Neuronal stem cell (in vitro differentiated cells): ENCODE data around the gene CD69.

Source experiments
- DNase-seq: peaks from one replicate; pipeline ENCODE4 v3.0.0-alpha.2; 2013; ENCODE audit warnings: low spot score
- H2AFZ ChIP-seq: one replicate; pipeline ENCODE4 v1.6.1; 2013; ENCODE audit warnings: mild to moderate bottlenecking, low read length, inconsistent platforms
- H2AK5ac ChIP-seq: 2 replicates; pipeline ENCODE4 v1.6.1; 2013; ENCODE audit warnings: low read depth, mild to moderate bottlenecking, inconsistent platforms, low read length, moderate library complexity, mixed read lengths
- H2BK120ac ChIP-seq: 2 replicates; pipeline ENCODE4 v1.6.1; 2013; ENCODE audit warnings: low read depth, mild to moderate bottlenecking, inconsistent platforms, low read length, moderate library complexity, mixed read lengths
- H2BK12ac ChIP-seq: one replicate; pipeline ENCODE4 v1.6.1; 2013; ENCODE audit warnings: low read length, inconsistent platforms
- H2BK15ac ChIP-seq: 2 replicates; pipeline ENCODE4 v1.6.1; 2013; ENCODE audit warnings: mild to moderate bottlenecking, low read length, inconsistent platforms, mixed read lengths
- H2BK5ac ChIP-seq: one replicate; pipeline ENCODE4 v1.6.1; 2013; ENCODE audit warnings: inconsistent platforms, mild to moderate bottlenecking, low read length, moderate library complexity
- H3K14ac ChIP-seq: one replicate; pipeline ENCODE4 v1.6.1; 2013; ENCODE audit warnings: low read length, inconsistent platforms
- H3K18ac ChIP-seq: 2 replicates; pipeline ENCODE4 v1.6.1; 2013; ENCODE audit warnings: low read length, inconsistent platforms
- H3K23ac ChIP-seq: 2 replicates; pipeline ENCODE4 v1.6.1; 2013; ENCODE audit warnings: low read depth, mild to moderate bottlenecking, mixed read lengths, low read length, inconsistent platforms; ENCODE audit not compliant: poor library complexity
- H3K27ac ChIP-seq: replicated peaks from 3 replicates; pipeline ENCODE4 v1.5.1; 2013; ENCODE audit warnings: low read length, inconsistent platforms
- H3K27me3 ChIP-seq, 3 experiments: 2 replicates each; pipeline ENCODE4 v1.6.1; 2013; ENCODE audit warnings: low read length in 3 of 3, mild to moderate bottlenecking in 2 of 3, inconsistent platforms in 1 of 3, low read depth in 1 of 3, mixed read lengths in 1 of 3, moderate library complexity in 1 of 3; ENCODE audit not compliant: control insufficient read depth in 3 of 3, insufficient read depth in 3 of 3
- H3K36me3 ChIP-seq, 2 donors: replicated peaks in 1 of 2; 2 replicates each; pipeline ENCODE4 v1.6.1; 2013; ENCODE audit warnings: low read length in 2 of 2; ENCODE audit not compliant: control insufficient read depth in 2 of 2, insufficient read depth in 2 of 2
- H3K4ac ChIP-seq: 2 replicates; pipeline ENCODE4 v1.6.1; 2013; ENCODE audit warnings: inconsistent platforms, mild to moderate bottlenecking, low read length, moderate library complexity
- H3K4me1 ChIP-seq, 2 donors: 1 replicate in 1 of 2; 2 replicates in 1 of 2; pipeline ENCODE4 v1.6.1; 2013; ENCODE audit warnings: low read length in 2 of 2, low read depth in 1 of 2; ENCODE audit not compliant: control insufficient read depth in 2 of 2, insufficient read depth in 1 of 2
- H3K4me2 ChIP-seq: one replicate; pipeline ENCODE4 v1.6.1; 2013; ENCODE audit warnings: mild to moderate bottlenecking, low read length, inconsistent platforms; ENCODE audit not compliant: insufficient read depth, poor library complexity, severe bottlenecking
- H3K4me3 ChIP-seq, 2 donors: 2 replicates each; pipeline ENCODE4 v1.5.1; 2013; ENCODE audit warnings: low read length in 2 of 2, mild to moderate bottlenecking in 2 of 2, inconsistent platforms in 1 of 2, moderate library complexity in 1 of 2
- H3K79me1 ChIP-seq: one replicate; pipeline ENCODE4 v1.6.1; 2013; ENCODE audit warnings: low read depth, mild to moderate bottlenecking, inconsistent platforms, low read length, moderate library complexity
- H3K9ac ChIP-seq: one replicate; pipeline ENCODE4 v1.6.1; 2013; ENCODE audit warnings: mild to moderate bottlenecking, low read depth, low read length, inconsistent platforms; ENCODE audit not compliant: poor library complexity
- H3K9me3 ChIP-seq, 2 donors: replicated peaks in 1 of 2; 2 replicates each; pipeline versions ENCODE3 to v1.6.1; 2013; ENCODE audit warnings: low read length in 2 of 2, mild to moderate bottlenecking in 2 of 2, inconsistent platforms in 1 of 2, low read depth in 1 of 2, mixed read lengths in 1 of 2, moderate library complexity in 1 of 2; ENCODE audit not compliant: control insufficient read depth in 2 of 2, insufficient read depth in 1 of 2
- H4K8ac ChIP-seq: one replicate; pipeline ENCODE4 v1.6.1; 2013; ENCODE audit warnings: low read depth, mild to moderate bottlenecking, inconsistent platforms, low read length, moderate library complexity
- H4K91ac ChIP-seq: one replicate; pipeline ENCODE4 v1.6.1; 2013; ENCODE audit warnings: low read length, low read depth, mild to moderate bottlenecking, inconsistent platforms; ENCODE audit not compliant: poor library complexity
- WGBS, 2 donors: extraction: QIAGEN DNeasy Blood & Tissue Kit; methylation state at CpG; one replicate each; pipeline ENCODE4 v1.1.7; 2013; ENCODE audit warnings: missing lambda C conversion rate in 2 of 2, mixed read lengths in 1 of 2; ENCODE audit not compliant: insufficient read length in 2 of 2, insufficient replicate concordance in 1 of 2; ENCODE audit errors: extremely low coverage in 2 of 2; 5-methylcytosine and 5-hydroxymethylcytosine counted together

Gene CD69

DNA sequence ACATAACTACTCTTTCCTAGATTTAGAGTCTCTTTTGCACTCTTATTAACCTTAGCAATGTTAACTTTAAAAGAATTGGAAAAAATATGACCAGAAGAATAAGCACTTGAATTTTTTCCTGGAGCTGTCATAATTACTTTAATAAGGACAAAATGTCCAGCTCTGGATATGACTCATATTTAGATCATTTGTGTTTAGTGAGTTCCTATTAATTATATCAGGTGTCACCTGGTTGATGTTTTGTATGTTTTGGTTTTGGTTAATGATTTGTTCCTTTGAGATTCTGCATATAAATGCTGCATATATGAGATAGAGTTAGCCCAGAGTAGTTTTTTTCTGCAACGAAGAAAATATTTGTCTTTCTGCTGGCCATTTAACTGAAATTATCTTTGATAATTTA is 32.9 kb downstream of the CD69 start:
- no CpG with 5 or more reads among the region's 1 CpG for WGBS, 2 donors
- Histone ChIP-seq H4K8ac (no peak overlapping the region), H3K4me1 (no peaks in the 10 kb centered on the region), H2BK5ac (no peak overlapping the region), H3K4ac (no peak overlapping the region), H3K23ac (no peak overlapping the region), H3K4me3 (no peak overlapping the region), H3K36me3 (no peaks in the 10 kb centered on the region), H3K14ac (no peak overlapping the region), H2AK5ac (no peak overlapping the region), H2BK15ac (no peak overlapping the region), H2BK12ac (no peak overlapping the region), H3K27me3 (no peaks in the 10 kb centered on the region), H3K18ac (no peak overlapping the region), H2BK120ac (no peak overlapping the region), H3K9me3 (no peaks in the 10 kb centered on the region), H3K9ac (no peak overlapping the region), H3K79me1 (no peaks in the 10 kb centered on the region), H3K4me2 (no peak overlapping the region), H2AFZ (no peak overlapping the region), H4K91ac (no peak overlapping the region), H3K27ac (no peak overlapping the region)
- no peak for DNase-seq

DNA sequence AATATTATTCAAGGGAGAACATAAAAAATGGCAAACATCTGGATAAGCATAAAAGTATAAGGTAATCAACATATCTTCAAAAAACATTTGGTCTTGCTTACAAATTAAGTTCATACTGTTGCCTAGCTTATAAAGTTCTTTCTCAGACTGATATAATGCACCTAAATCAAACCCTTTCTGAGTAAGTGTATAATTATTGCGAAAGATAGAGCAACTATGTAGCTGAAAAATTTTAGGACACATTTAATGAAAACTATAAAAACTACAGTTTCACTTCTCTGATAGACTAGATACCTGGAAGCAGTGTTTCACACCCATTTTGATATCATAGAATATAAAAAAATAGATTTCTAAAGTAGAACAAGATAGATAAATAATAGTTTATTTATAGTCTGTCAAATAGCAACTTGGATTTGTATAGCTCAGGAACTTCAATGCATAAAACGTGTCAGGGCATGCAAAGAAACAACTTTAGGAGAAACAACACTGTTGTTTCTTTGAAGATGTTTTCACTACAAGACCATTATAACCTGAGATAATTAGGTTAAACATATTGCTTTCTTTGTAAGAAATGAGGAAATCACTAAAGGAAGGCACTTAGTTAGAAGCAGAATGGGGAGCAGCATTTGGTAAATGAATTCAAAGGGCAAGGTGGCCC is 35.4 kb downstream of the CD69 start:
- WGBS, 2 donors, result no CpG with 5 or more reads among the region's 2 CpGs
- Histone ChIP-seq H3K27me3 (no peaks in the 10 kb centered on the region), H3K4me2 (no peak overlapping the region)

DNA sequence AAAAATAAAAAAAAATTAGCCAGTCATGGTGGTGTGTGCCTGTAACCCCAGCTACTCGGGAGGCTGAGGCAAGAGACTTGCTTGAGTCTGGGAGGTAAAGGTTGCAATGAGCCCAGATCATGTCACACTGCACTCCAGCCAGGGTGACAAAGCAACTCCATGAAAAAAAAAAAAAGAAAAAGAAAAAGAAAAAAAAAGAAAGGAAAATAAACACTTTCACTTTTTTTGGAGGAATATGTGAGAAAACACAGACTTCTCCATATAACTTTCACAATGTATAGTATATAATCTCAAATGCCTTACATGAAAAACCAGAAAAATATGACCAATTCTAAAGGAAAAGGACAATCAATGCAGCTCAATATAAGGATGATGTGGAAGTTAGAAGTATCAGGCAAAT is 36.7 kb downstream of the CD69 start:
- Histone ChIP-seq H3K4me3 (no peak overlapping the region), H3K36me3 (no peaks in the 10 kb centered on the region), H3K79me1 (no peaks in the 10 kb centered on the region), H3K27ac (no peak overlapping the region), H4K91ac (no peak overlapping the region), H3K23ac (no peak overlapping the region), H2BK120ac (no peak overlapping the region), H3K9me3 (peaks cover 0 to 2% of the 10 kb centered on the region in 2 donors), H4K8ac (no peak overlapping the region), H3K9ac (no peak overlapping the region), H3K4me1 (no peaks in the 10 kb centered on the region), H3K27me3 (no peaks in the 10 kb centered on the region), H3K4me2 (no peak overlapping the region), H2BK12ac (no peak overlapping the region), H2BK15ac (no peak overlapping the region), H2AK5ac (no peak overlapping the region), H2BK5ac (no peak overlapping the region), H3K14ac (no peak overlapping the region), H3K18ac (no peak overlapping the region), H2AFZ (no peak overlapping the region), H3K4ac (no peak overlapping the region)
- WGBS, 2 donors, result no CpG with 5 or more reads among the region's 1 CpG
- DNase-seq, result no peak

More for the DNA sequence above, 35.4 kb downstream of the CD69 start:
- no peak overlapping the region for H3K4ac ChIP-seq
- H3K9ac ChIP-seq, result no peak overlapping the region
- no peak overlapping the region for H2AK5ac ChIP-seq
- no peak overlapping the region for H4K8ac ChIP-seq
- H2BK15ac ChIP-seq, result no peak overlapping the region
- H4K91ac ChIP-seq, result no peak overlapping the region
- H3K4me1 ChIP-seq, result no peaks in the 10 kb centered on the region
- no peak for DNase-seq
- H2BK120ac ChIP-seq, result no peak overlapping the region
- no peak overlapping the region for H2AFZ ChIP-seq
- H3K18ac ChIP-seq, result no peak overlapping the region
- no peak overlapping the region for H2BK5ac ChIP-seq
- H3K14ac ChIP-seq, result no peak overlapping the region
- H3K4me3 ChIP-seq, result no peak overlapping the region
- H3K79me1 ChIP-seq, result no peaks in the 10 kb centered on the region
- no peak overlapping the region for H3K27ac ChIP-seq
- no peaks in the 10 kb centered on the region for H3K9me3 ChIP-seq
- H2BK12ac ChIP-seq, result no peak overlapping the region
- H3K36me3 ChIP-seq, result no peaks in the 10 kb centered on the region
- H3K23ac ChIP-seq, result no peak overlapping the region

DNA sequence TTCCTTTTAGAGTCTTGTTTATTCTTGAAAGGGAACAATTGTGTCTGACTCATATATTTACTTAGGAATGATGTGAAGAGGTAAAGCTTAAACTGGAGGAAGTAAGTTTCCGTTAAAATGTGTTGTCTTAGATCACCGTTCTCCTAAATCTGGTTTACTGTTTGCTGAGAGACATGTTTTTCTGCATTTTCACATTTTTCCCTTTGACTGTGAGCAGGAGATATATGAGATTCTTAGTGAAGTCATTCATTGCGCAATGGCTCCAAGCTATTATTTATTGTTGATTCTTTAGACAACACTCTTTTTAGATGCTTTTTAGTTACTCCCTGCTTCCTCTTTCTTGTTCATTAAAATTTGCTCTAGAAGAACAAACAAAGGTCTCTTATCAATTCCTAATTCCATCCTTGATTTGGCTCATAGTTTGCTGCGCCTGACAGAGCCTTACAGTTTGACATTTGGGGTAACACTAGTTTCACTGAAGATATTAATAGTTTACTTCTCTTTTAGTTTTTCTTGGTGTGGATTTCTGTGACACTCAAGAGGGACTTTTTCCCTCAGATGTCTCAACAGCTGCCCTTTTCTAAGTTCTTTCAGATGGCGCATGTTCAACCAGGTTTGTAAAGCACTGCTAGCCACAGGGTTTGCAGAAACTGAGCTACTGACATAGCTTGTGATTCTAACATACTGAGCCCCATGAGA is 39.2 kb downstream of the CD69 start:
- DNase-seq, result no peak
- H3K9me3 ChIP-seq, result peaks cover 0 to 2% of the 10 kb centered on the region in 2 donors
- H3K4me2 ChIP-seq, result no peak overlapping the region
- H3K4me1 ChIP-seq, result no peaks in the 10 kb centered on the region
- H2AK5ac ChIP-seq, result no peak overlapping the region
- H3K23ac ChIP-seq, result no peak overlapping the region
- H2BK15ac ChIP-seq, result no peak overlapping the region
- no peak overlapping the region for H2BK5ac ChIP-seq
- H4K91ac ChIP-seq, result no peak overlapping the region
- H3K36me3 ChIP-seq, result no peaks in the 10 kb centered on the region
- no CpG with 5 or more reads among the region's 5 CpGs for WGBS, 2 donors
- H3K4me3 ChIP-seq, result no peak overlapping the region
- no peak overlapping the region for H3K27ac ChIP-seq
- no peak overlapping the region for H3K18ac ChIP-seq
- no peak overlapping the region for H4K8ac ChIP-seq
- H3K4ac ChIP-seq, result no peak overlapping the region
- no peak overlapping the region for H2BK12ac ChIP-seq
- no peak overlapping the region for H2AFZ ChIP-seq
- no peak overlapping the region for H3K9ac ChIP-seq
- no peak overlapping the region for H2BK120ac ChIP-seq
- H3K14ac ChIP-seq, result no peak overlapping the region
- H3K27me3 ChIP-seq, result no peaks in the 10 kb centered on the region
- H3K79me1 ChIP-seq, result no peaks in the 10 kb centered on the region
